ENCODE data around the gene PRR7.

The PRR7 gene

GRCh38 chr5:177486256-177486655 lies 39.6 kb downstream of the PRR7 start:
- no peak for DNase-seq

GRCh38 chr5:177487144-177487543 lies 40.5 kb downstream of the PRR7 start:
- DNase-seq, result no peak

GRCh38 chr5:177487975-177488374 lies 41.4 kb downstream of the PRR7 start:
- DNase-seq, result no peak

GRCh38 chr5:177489119-177489716 lies 42.6 kb downstream of the PRR7 start:
- DNase-seq, result no peak

- DNase-seq, result no peak
These were observed 43.8 kb downstream of the PRR7 start for GRCh38 chr5:177490311-177490991.

- no peak for DNase-seq
These were observed 44.4 kb downstream of the PRR7 start for GRCh38 chr5:177490992-177491391.

GRCh38 chr5:177491429-177491945 lies 44.9 kb downstream of the PRR7 start:
- no peak for DNase-seq

GRCh38 chr5:177491983-177492746 lies 45.6 kb downstream of the PRR7 start:
- no peak for DNase-seq

GRCh38 chr5:177492841-177493240 lies 46.2 kb downstream of the PRR7 start:
- no peak for DNase-seq

- peak; percentile 65 for DNase-seq
These were observed 47.3 kb downstream of the PRR7 start for GRCh38 chr5:177493795-177494345.

GRCh38 chr5:177494346-177495195 lies 48.0 kb downstream of the PRR7 start:
- DNase-seq, result peak; percentile 86

GRCh38 chr5:177495243-177496060 lies 48.8 kb downstream of the PRR7 start:
- DNase-seq, result no peak

- no peak for DNase-seq
These were observed 49.6 kb downstream of the PRR7 start for GRCh38 chr5:177496070-177496726.

GRCh38 chr5:177496727-177497291 lies 50.2 kb downstream of the PRR7 start:
- peak; percentile 59 for DNase-seq

GRCh38 chr5:177497292-177498012 lies 50.8 kb downstream of the PRR7 start, which contains the start of gene PDLIM7:
PDLIM7 (minus strand) TSS chr5:177497604; CDS start chr5:177496512, 1,092 bp downstream.
- peak; percentile 98 for DNase-seq

- DNase-seq, result no peak
These were observed 51.6 kb downstream of the PRR7 start for GRCh38 chr5:177498013-177498787.

- no peak for DNase-seq
These were observed 53.2 kb downstream of the PRR7 start for GRCh38 chr5:177499842-177500241.

- peak; percentile 91 for DNase-seq
These were observed 54.3 kb downstream of the PRR7 start for GRCh38 chr5:177500685-177501522.
